ENCODE data around the gene ZNF277. TPM values are rescaled to one million over a fixed set of nuclear protein-coding genes. Genes with fewer than 3 reads are reported as not detected.

Gene ZNF277
- total and polyA plus RNA-seq, 10 of the 15 experiments (the other 5 are each of a cell fraction or from before 2014, with no cell fraction given): 10.6 to 33.9 (median 22.0) TPM

- peak; percentile 13 for FAIRE-seq
- peaks cover 14% of the 10 kb centered on the region for H3K4me1 ChIP-seq (ENCODE audit: control insufficient read depth, insufficient read depth, low read length)
- ChIA-PET CTCF (interaction anchor here (0.6 kb wide), 1 partner anchor 76 kb away, joined by 3 read pairs; no protein-coding TSS in a partner anchor), SMC1A (ENCODE audit: uncharacterized antibody, unreplicated experiment) (interaction anchor here (0.6 to 1.2 kb wide), 2 partner anchors 12 to 546 kb away, joined by 3 to 5 read pairs; no protein-coding TSS in a partner anchor), POLR2A (interaction anchor here (0.6 kb wide), 1 partner anchor 19 kb away, joined by 4 read pairs; no protein-coding TSS in a partner anchor), RAD21 (ENCODE audit: unreplicated experiment) (interaction anchor here (1.8 kb wide), 1 partner anchor 9 kb away, joined by 3 read pairs; no protein-coding TSS in a partner anchor)
- H3K9me3 ChIP-seq (replicated peaks; ENCODE audit: control insufficient read depth, insufficient read depth, low read length): no peaks in the 10 kb centered on the region; the same call in 2 of the 3 replicates
- ATAC-seq: no peak; the same call in 1 of the 3 replicates
- DNase-seq (ENCODE audit: low read depth, low spot score): peak; percentile 15
- no TSS peak for BruUV-seq (replicated peaks)
- H4K20me1 ChIP-seq (ENCODE audit: control insufficient read depth, insufficient read depth): no peaks in the 10 kb centered on the region
- H3K4me2 ChIP-seq (ENCODE audit: control insufficient read depth, insufficient read depth): no peak overlapping the region
- intact Hi-C loops (cut with micrococcal nuclease; ENCODE audit: unreplicated experiment): no loop called here
- H3K4me3 ChIP-seq: no peak overlapping the region
- in situ Hi-C loops (cut with MboI): no loop called here
- TF ChIP-seq RAD51 (IDR thresholded peaks at IDR 0.05) (no peak), ATF2 (IDR thresholded peaks at IDR 0.05; ENCODE audit: low read length) (peak; percentile 52; the same call in 1 of the 2 replicates)
- peak overlapping the region; percentile 77 for H2AFZ ChIP-seq (ENCODE audit: control insufficient read depth, low read depth, low read length)
- H3K36me3 ChIP-seq (ENCODE audit: control insufficient read depth in 2 of 2, insufficient read depth in 2 of 2, low read length in 1 of 2): no peaks in the 10 kb centered on the region; a peak in 1 of 4 replicates
- H3K9ac ChIP-seq (ENCODE audit: control insufficient read depth, insufficient read depth, low read length): no peak overlapping the region
- 33% methylated on average over 5 of the region's 5 CpGs for WGBS (ENCODE audit: insufficient coverage, insufficient replicate concordance, low lambda C conversion rate, missing lambda C conversion rate)
- H3K79me2 ChIP-seq (ENCODE audit: control insufficient read depth, insufficient read depth, low read length): no peaks in the 10 kb centered on the region; the same call in 1 of the 2 replicates
- no peaks in the 10 kb centered on the region for H3K27me3 ChIP-seq (replicated peaks in 1 of 2; ENCODE audit: control insufficient read depth in 2 of 2, insufficient read depth in 2 of 2, low read length in 1 of 2)
- H3K27ac ChIP-seq (ENCODE audit: control insufficient read depth, insufficient read depth): peak overlapping the region; percentile 56
Observed at GRCh38 chr7:112286250-112287086, 80.0 kb downstream of the ZNF277 start.

DNA sequence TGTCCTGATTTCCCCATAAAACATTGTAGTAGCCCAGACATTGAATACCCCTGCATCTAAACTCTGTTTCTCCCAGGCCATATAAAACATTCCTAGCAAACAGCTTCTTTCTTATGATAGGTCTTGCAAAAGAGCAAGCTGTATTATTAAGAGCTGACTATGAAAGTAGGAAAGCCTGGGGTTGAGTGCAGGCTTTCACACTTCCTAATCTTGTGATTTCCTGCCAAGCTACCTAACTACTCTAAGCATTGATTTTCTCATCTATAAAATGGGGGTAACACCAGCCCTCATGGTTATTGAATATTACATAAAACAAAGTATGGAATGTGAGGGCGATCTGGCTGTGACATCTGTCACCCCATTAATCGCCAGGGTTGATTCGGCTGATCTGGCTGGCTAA is 81.8 kb downstream of the ZNF277 start:
- WGBS (ENCODE audit: insufficient coverage, insufficient replicate concordance, low lambda C conversion rate, missing lambda C conversion rate): 98% methylated on average over 3 of the region's 3 CpGs
- intact Hi-C loops (cut with micrococcal nuclease; ENCODE audit: unreplicated experiment) (no loop called here), in situ Hi-C loops (cut with MboI) (no loop called here)
- no peak overlapping the region for H3K9ac ChIP-seq (ENCODE audit: control insufficient read depth, insufficient read depth, low read length)
- no peak overlapping the region for H3K4me3 ChIP-seq
- FAIRE-seq (no peak), ATAC-seq (no peak), DNase-seq (ENCODE audit: low read depth, low spot score) (no peak)
- no peak overlapping the region for H2AFZ ChIP-seq (ENCODE audit: control insufficient read depth, low read depth, low read length)
- no peaks in the 10 kb centered on the region for H4K20me1 ChIP-seq (ENCODE audit: control insufficient read depth, insufficient read depth)
- no peaks in the 10 kb centered on the region; the same call in 1 of the 2 replicates for H3K79me2 ChIP-seq (ENCODE audit: control insufficient read depth, insufficient read depth, low read length)
- no peak overlapping the region for H3K4me2 ChIP-seq (ENCODE audit: control insufficient read depth, insufficient read depth)
- H3K27ac ChIP-seq (ENCODE audit: control insufficient read depth, insufficient read depth): no peak overlapping the region
- ChIA-PET RAD21 (ENCODE audit: unreplicated experiment) (no interaction called here), CTCF (no interaction called here), SMC1A (ENCODE audit: uncharacterized antibody, unreplicated experiment) (interaction anchor here (1.6 kb wide), 2 partner anchors 9 to 21 kb away, joined by 3 to 4 read pairs; no protein-coding TSS in a partner anchor), POLR2A (no interaction called here)
- no TSS peak for BruUV-seq (replicated peaks)
- H3K4me1 ChIP-seq (ENCODE audit: control insufficient read depth, insufficient read depth, low read length): peaks cover 11% of the 10 kb centered on the region
- H3K9me3 ChIP-seq (replicated peaks; ENCODE audit: control insufficient read depth, insufficient read depth, low read length): no peaks in the 10 kb centered on the region; the same call in 2 of the 3 replicates
- no peaks in the 10 kb centered on the region; a peak in 1 of 4 replicates for H3K36me3 ChIP-seq (ENCODE audit: control insufficient read depth in 2 of 2, insufficient read depth in 2 of 2, low read length in 1 of 2)
- no peaks in the 10 kb centered on the region for H3K27me3 ChIP-seq (replicated peaks in 1 of 2; ENCODE audit: control insufficient read depth in 2 of 2, insufficient read depth in 2 of 2, low read length in 1 of 2)
- TF ChIP-seq, protein P1, sequence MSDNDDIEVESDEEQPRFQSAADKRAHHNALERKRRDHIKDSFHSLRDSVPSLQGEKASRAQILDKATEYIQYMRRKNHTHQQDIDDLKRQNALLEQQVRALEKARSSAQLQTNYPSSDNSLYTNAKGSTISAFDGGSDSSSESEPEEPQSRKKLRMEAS (IDR thresholded peaks at IDR 0.05; ENCODE audit: low read depth, low read length): no peak
- no peak for TF ChIP-seq RELA (IDR thresholded peaks at IDR 0.05; ENCODE audit: borderline replicate concordance, partially characterized antibody)
- no peak for TF ChIP-seq TARDBP (IDR thresholded peaks at IDR 0.05; ENCODE audit: borderline replicate concordance)
- no peak for TF ChIP-seq ZBTB11 (CRISPR knock-in tag; IDR thresholded peaks at IDR 0.05)
- TF ChIP-seq, protein P2, sequence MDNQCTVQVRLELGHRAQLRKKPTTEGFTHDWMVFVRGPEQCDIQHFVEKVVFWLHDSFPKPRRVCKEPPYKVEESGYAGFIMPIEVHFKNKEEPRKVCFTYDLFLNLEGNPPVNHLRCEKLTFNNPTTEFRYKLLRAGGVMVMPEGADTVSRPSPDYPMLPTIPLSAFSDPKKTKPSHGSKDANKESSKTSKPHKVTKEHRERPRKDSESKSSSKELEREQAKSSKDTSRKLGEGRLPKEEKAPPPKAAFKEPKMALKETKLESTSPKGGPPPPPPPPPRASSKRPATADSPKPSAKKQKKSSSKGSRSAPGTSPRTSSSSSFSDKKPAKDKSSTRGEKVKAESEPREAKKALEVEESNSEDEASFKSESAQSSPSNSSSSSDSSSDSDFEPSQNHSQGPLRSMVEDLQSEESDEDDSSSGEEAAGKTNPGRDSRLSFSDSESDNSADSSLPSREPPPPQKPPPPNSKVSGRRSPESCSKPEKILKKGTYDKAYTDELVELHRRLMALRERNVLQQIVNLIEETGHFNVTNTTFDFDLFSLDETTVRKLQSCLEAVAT (IDR thresholded peaks at IDR 0.05): no peak
